ENCODE measurements around the gene PRKCH.

DNA sequence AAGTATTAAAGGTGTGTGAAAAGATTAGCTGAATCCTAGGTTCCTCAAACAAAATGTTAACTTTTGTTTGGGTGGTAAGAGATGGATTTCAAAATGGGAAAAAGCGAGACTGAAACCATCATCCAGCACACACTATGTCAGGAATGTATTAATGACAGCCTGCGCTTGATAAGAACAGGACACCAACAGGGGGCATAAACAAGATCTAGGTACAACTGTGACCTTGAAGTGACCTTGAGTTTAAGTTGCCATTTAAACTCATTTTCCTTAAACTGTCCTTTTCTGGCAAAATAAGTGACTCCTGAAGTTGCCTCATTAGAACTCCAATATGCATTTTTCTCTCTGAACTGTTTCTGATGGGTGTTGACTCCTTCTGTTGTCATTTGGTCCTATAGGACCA is 17.1 kb downstream of the PRKCH start:
- TF ChIP-seq CTCF (IDR thresholded peaks at IDR 0.05) (no peak), POLR2A (IDR thresholded peaks at IDR 0.05) (no peak)
